A172 (cell line): Measurements from ENCODE around the gene WDR81. TPM values are rescaled to one million over a fixed set of nuclear protein-coding genes. Genes with fewer than 3 reads are reported as not detected.
"Not testable (repeated sequence)": the region's sequence is repeated elsewhere in the genome, so short reads cannot be mapped to it uniquely, and the experiment has no call there.

Source experiments
- DNase-seq: peaks from one replicate; pipeline ENCODE4 v3.0.0-alpha.2; 2015; ENCODE audit warnings: low spot score
- total RNA-seq: library from RNA; depleted of rRNA; stranded (reverse); fragments of >200 nt; shearing (Covaris generic); gene quantifications from 2 replicates; pipeline ENCODE4 v1.2.3, GENCODE V29; 2014

WDR81 gene
- total RNA-seq, 1 experiment from 2014 or later = 22.2 TPM

DNA sequence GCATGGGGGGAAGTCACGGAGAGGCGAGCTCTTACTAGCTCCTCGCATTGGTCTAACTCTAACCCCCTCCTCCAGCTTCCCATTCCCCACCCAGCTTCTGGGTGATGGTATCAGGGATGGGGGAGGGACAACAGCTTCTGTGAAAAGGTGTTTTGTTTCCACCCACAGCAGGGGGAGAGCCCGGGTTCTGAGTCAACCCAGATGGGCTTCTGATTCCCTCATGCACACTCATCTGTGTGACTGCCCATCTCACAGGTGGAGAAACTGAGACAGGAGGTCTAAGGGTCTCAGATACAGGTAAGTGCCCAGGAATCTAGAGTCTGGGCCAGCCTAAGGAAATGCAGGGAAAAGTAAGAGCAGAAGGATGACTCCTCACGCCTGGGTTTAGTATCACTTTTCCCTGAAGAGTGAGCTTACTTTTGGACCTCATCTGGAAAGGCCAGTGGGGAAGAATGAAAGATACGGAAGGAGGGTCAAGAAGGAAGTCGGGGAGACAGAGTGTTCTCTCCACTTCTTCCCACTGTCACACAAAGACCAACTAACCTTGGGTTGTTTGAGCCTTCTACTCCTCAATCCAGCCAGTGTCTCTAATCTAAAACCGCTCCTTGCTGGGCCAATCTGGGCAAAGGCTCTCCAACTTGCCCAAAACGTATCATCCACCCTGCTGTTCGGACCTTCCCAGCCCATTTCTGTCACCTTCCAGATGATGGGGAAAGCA lies 11.2 kb upstream of the WDR81 start:
- no peak for DNase-seq

DNA sequence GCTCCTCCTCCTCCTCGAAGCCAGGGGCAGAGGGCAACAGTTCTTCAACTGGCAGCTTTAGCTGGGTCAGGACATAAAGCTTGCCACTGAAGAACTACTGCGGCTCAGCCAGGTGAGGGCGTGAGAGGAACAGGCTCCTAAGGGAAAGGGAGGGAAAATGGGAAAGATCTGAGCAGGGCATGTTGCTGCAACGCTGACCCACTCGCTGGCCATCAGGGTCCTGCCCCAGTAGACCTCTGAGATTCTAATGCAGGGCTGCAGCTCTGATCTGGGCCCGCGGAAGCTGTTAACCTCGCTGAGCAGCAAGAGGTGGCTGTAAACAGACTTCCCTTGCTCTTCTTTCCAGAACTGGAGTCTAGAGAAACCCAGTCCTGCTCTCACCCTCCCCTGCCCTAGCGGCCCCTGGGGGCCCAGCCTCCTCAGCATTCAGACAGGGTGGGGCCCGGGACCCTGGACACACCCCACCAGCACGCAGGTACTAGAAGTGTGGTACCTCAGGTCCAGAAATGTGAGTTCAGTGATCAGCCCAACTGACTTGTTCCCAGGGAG lies 10.6 kb upstream of the WDR81 start:
- peak; percentile 65 for DNase-seq

DNA sequence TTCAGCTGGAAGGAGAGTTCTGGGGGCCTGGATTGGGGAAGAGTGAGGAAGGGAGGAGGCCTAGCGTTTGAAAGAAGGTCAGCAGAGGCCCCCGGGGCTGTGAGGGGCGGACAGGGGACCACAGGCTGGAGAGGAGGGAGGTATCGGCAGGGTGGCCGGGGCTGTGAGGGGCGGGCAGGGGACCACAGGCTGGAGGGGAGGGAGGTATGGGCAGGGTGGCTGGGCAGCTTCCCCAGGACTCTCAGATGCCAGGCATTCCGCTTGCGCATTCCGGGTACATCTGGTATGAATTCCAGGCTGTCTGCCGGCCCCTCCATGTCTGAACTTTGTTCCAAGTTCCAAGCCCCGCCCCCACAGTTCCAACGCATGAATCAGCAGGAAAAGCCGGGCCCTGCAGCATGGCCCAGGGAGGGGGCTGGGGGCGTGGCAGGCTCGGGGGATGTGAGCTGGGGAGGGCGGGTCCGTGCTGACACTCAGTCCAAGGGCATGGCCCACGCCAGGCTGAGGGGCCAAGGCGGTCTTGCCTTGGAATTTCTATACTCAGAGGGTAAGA lies 10.0 kb upstream of the WDR81 start:
- peak; percentile 96 for DNase-seq

DNA sequence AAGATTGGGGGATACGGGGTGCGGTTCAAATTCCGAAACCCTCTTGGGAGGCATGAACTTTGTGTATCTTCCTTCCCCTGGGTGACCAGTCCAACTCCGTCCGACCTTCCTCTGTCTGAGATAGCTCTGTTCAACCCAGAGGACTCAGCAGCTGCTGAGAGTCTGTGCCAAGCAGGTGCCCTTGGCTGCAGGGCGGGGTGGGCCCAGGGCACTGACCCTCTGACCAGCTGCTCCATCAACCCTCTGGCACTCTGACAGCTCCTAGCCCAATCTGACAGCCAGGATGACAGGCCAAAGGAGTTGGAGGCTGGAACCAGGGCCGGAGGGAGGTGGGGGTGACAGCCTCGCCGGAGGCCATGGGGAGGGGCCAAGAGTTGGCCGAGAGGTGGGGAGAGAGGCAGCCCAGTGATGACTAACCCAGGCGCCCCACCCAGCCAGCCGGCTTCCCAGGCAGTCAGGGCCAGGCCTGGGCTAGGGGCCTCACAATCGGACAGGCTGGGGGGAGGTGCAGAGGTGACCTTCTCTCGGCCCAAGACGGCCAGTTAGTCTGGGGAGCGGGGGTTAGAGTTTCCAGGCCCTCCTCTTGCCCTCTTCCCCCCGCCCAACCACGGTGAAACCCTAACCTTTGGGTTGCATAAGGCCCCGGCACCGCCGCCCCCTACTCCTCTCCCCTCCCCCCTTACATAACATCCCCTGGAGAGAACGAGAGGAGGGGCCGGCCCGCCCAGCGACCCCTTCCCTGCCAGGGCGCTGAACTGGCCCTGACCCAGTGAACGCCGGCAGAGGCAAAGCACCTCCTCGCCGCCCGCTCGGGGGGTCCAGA lies 9.3 kb upstream of the WDR81 start:
- DNase-seq = peak; percentile 96

DNA sequence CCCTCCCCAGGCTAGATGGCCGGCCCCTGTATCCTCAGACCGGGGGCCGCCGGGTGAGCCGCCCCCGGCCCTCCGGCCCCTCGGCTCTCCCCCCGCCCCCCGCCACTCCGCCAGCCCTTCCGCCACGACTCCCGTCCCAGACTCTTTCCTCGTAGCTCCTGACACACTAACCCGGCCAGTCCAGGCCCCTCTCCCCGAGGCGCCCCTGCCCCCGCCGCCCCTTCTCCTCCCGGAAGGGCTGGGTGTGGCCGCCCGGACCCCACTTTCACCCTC lies 8.8 kb upstream of the WDR81 start:
- no peak for DNase-seq

DNA sequence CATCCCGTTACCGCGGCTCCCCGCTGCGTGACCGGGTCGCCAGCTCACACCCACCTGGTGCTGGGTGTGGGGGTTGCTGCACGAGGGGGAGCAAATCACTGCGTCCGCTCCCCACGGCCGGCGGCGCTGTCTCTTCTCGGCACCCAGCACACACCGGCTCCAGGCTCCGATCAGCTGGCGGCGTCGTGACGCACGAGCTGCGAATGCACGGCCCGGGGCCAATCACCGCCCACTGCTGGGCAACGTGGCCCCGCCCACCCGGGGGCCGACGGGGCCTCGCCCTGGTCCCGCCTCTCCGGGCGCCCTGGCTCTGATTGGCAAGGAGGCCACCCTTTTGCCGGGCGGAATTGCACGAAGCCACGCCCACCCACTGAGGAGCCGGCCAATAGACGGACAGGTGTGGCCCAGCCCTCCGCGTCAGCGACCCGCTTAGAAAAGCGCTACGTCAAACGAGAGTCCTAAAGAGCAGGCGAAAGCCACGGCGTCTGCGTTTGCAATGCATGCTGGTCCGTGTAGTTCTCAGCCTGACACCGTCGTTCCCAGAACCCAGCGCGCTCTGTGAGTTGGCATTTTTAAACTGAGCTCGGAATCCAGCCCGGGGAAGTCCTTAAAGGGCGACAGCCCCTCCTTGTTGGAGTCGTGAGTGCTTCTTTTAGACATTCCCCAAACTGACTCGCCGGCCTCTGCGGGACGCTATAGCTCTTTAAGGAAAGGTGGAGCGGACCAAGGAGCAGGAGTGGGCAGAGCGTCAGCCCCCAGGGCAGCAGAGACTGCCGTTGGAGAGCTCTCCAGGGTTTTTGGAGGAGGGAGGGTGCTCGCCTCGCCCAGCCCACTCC lies 8.2 kb upstream of the WDR81 start:
- DNase-seq = peak; percentile 100

DNA sequence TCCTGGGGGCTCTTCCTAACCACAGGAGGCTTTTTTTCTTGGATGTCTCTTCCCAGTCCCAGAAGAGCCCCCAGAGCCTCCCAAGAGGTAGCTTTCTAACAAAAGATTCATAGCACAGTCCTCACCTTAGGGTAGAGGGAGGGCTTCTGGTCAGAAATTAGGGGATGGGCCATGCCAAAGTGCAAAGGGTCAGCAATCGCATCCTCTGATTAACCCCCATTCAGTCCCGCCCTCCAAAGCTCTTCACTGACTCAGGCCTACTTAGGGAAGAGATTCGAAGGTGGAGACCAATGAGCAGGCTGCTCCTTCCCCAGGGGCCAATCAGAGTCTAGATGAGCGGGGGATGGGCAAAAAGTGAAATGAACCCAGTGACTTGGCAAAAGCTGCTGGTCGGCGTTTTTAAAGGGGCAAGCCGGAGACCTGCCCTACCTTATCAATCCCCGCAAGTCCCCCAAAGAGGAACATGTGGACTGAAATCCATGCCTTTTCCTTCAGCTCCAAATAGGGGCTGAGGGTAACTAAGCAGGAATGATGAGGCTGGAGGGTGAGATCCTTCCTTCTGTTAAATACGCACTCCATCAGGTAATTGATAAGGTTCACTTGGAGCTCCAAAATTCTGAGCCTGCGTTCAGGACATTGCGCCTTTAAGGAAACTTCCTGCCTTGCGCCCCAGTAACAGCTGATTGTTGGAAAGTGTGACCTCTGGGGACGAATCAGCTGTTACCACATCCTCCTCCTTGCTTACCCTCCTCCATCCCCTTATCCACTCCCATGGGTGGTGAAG lies 7.4 kb upstream of the WDR81 start:
- peak; percentile 100 for DNase-seq

DNA sequence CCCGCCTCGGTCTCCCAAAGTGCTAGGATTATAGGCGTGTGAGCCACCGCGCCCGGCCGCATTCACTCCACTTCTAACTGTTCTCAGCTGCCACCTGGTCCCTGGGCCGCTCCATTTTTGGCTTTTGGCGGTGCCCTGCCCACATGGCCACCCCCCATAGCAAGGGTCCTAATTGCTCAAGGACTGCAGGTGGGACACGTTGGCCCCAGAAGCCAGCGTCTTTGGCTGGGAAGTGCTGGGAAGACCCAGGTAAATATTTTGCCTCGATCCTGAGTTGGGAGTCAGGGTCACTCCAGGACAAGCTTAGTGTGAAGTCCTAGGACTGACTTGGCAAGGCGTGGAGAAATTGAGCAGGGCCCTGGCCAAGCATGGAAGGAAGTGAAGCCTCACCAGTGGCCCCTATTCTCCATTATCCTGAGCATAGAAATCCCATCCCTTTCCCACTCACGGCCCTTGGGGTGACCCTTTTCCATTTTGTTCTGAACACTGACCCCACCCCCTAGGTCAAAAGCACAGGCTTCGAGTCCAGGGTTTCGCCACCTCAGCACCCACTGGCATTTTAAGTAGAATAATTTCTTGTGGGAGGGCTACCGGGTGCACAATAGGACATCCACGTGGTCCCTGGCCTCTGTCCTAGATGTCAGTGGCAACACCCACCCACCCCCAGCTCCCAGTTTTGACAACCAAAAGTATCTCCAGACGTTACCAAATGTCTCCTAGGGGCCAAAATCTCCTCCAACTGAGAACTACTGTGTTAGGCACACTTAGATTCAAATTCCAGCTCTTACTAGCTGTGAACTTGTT lies 5.9 kb upstream of the WDR81 start:
- DNase-seq = no peak

DNA sequence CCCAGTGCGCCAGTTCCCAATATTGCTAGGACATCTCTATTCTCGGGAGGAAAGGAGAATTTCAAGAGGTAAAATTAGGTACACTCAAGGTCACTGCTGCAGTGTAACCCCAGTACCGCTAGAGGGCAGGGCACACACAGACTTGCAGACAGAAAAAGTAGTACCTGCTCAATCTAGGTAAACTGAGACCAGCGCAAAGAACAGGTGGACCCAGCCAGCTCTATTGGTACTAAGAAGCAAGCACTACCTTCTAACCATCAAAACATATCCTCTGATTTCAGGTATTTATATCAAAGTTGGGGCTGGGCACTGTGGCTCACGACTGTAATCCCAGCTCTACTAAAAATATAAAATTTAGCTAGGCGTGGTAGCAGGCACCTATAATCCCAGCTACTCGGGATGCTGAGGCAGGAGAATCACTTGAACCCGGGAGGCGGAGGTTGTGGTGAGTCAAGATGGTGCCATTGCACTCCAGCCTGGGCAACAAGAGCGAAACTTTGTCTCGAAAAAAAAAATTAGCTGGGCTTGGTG lies 3.6 kb upstream of the WDR81 start:
- peak; percentile 63 for DNase-seq

DNA sequence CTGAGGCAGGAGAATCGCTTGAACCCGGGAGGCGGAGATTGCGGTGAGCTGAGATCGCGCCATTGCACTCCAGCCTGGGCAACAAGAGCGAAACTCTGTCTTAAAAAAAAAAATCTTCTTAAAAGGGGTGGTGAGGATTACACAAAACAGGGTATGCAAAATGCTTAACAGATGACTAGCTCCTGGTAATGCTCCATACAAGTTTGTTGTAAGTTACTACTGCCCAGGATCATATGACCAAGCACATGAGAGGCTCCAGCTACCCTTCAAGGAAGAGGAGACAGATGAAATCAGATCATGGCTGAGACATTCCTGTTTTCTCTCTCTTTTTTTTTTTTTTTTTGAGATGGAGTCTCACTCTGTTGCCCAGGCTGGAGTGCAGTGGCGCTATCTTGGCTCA lies 2.5 kb upstream of the WDR81 start:
- DNase-seq = not testable (repeated sequence)

DNA sequence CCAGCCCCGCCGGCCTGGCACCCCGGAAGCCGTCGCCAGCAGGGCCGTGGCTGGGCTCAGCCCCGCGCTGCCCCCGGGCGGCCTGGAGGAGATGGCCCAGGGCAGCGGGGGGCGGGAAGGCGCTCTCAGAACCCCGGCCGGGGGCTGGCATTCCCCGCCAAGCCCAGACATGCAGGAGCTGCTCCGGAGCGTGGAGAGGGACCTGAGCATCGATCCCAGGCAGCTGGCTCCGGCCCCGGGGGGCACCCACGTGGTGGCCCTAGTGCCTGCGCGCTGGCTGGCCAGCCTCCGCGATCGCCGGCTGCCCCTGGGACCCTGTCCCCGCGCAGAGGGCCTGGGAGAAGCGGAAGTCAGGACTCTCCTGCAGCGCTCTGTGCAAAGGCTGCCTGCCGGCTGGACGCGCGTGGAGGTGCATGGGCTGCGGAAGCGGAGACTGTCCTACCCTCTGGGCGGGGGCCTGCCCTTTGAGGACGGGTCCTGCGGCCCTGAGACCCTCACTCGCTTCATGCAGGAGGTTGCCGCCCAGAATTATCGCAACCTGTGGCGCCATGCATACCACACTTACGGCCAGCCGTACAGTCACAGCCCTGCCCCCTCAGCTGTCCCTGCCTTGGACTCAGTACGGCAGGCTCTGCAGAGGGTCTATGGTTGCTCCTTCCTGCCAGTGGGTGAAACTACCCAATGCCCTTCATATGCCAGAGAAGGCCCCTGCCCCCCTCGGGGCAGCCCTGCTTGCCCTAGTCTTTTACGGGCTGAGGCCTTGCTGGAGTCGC lies 551 bp downstream of the WDR81 start:
- DNase-seq = no peak

DNA sequence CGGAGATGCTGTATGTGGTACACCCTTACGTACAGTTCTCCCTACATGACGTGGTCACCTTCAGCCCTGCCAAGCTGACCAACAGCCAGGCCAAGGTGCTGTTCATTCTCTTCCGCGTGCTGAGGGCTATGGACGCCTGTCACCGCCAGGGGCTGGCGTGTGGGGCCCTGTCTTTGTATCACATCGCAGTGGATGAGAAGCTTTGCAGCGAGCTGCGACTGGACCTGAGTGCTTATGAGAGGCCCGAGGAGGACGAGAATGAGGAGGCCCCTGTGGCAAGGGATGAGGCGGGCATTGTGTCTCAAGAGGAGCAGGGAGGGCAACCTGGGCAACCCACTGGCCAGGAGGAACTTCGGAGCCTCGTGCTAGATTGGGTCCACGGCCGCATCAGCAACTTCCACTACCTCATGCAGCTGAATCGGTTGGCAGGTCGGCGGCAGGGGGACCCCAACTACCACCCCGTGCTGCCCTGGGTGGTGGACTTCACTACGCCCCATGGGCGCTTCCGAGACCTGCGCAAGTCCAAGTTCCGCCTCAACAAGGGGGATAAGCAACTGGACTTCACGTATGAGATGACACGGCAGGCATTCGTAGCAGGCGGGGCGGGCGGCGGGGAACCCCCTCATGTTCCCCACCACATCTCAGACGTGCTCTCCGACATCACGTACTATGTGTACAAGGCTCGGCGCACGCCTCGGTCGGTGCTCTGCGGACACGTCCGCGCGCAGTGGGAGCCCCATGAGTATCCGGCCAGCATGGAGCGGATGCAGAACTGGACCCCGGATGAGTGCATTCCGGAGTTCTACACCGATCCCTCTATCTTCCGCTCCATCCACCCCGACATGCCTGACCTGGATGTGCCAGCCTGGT lies 1.4 kb downstream of the WDR81 start:
- no peak for DNase-seq

DNA sequence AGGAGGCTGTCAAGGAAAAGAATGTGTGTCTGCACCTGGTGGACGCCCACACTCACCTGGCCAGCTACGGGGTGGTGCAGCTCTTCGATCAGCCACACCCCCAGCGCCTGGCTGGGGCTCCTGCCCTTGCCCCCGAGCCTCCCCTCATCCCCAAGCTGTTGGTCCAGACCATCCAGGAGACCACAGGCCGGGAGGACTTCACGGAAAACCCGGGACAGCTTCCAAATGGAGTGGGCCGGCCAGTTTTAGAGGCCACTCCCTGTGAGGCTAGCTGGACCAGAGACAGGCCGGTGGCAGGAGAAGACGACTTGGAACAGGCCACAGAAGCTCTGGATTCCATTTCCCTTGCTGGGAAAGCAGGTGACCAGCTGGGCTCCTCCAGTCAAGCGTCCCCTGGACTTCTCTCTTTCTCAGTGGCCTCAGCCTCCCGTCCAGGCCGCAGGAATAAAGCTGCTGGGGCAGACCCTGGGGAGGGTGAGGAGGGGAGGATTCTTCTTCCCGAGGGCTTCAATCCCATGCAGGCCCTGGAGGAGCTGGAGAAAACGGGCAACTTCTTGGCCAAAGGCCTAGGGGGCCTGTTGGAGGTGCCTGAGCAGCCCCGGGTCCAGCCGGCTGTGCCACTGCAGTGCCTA lies 2.2 kb downstream of the WDR81 start:
- DNase-seq = no peak

DNA sequence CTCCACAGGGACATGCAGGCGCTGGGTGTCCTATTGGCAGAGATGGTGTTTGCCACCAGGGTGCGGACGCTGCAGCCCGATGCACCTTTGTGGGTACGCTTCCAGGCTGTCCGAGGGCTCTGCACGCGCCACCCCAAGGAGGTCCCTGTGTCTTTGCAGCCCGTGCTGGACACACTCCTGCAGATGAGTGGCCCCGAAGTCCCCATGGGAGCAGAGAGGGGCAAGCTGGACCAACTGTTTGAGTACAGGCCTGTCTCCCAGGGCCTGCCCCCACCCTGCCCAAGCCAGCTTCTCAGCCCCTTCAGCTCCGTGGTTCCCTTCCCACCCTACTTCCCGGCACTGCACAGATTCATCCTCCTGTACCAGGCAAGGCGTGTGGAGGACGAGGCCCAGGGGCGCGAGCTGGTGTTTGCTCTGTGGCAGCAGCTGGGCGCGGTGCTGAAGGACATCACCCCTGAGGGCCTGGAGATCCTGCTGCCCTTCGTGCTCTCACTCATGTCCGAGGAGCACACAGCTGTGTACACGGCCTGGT lies 2.8 kb downstream of the WDR81 start:
- no peak for DNase-seq

DNA sequence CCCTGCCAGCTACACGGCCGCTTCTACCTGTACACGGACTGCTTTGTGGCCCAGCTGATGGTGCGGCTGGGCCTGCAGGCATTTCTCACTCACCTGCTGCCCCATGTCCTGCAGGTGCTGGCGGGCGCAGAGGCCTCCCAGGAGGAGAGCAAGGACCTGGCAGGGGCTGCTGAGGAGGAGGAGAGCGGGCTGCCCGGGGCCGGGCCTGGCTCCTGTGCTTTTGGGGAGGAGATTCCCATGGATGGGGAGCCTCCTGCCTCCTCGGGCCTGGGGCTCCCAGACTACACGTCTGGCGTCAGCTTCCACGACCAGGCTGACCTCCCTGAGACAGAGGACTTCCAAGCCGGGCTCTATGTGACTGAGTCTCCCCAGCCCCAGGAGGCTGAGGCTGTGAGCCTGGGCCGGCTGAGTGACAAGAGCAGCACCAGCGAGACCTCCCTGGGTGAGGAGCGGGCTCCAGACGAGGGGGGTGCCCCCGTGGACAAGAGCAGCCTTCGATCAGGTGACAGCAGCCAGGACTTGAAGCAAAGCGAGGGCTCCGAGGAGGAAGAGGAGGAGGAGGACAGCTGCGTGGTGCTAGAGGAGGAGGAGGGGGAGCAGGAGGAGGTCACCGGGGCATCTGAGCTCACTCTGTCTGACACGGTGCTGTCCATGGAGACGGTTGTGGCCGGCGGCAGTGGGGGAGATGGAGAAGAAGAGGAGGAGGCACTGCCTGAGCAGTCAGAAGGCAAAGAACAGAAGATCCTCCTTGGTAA lies 3.5 kb downstream of the WDR81 start:
- DNase-seq = no peak

DNA sequence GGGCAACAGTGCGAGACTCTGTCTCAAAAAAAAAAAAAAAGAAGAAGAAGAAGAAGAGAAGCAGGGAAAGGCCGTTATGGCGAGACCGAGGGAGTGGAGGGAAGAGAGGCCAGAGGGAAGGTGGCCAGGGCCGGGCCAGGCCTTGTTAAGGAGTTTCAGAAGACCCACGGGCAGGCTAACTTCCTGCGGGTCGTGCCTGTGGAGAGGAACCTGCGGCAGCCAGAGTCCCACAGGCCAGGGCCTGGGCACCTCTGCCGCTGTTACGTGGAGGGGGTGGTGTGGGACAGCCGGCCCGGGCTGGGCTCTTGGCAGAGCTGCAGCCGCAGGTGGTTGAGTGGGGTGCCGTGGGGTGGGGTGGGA lies 5.4 kb downstream of the WDR81 start:
- no peak for DNase-seq
